Muscle of back (tissue), 11 donors: ENCODE data around the gene NCLN. TPM values are rescaled to one million over a fixed set of nuclear protein-coding genes. Genes with fewer than 3 reads are reported as not detected.

Experiments
- DNase-seq, 3 donors: peaks; one replicate each; pipeline versions ENCODE4 v3.0.0 to v3.0.0-alpha.2; 2013
- polyA plus RNA-seq, 10 donors: library from polyadenylated mRNA; unstranded; fragments of 120-200 nt; gene quantifications; one replicate each; pipeline ENCODE4 v1.2.1, GENCODE V29; 2013; ENCODE audit not compliant: insufficient read length in 10 of 10

The NCLN gene
- polyA plus RNA-seq, 10 donors, result 20.8 to 37.5 (median 28.4) TPM

DNA sequence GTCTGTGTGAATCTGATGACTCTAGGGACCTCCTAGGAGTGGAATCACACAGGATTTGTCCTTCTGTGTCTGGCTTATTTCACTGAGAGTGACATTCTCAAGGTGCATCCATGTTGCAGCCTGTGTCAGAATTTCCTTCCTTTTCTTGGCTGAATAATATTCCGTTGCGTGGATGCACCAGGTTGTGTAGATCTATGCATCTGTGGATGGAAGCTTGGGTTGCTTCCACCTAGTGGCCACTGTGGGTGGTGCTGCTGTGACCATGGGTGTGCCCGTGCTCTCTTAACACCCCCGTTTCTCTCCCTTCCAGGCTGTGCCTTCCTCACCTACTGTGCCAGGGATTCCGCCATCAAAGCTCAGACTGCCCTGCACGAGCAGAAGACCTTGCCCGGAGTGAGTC lies 64.9 kb downstream of the NCLN start:
- no peak for DNase-seq

- no peak for DNase-seq
These were observed 65.5 kb downstream of the NCLN start for GRCh38 chr19:3251229-3251628.

DNA sequence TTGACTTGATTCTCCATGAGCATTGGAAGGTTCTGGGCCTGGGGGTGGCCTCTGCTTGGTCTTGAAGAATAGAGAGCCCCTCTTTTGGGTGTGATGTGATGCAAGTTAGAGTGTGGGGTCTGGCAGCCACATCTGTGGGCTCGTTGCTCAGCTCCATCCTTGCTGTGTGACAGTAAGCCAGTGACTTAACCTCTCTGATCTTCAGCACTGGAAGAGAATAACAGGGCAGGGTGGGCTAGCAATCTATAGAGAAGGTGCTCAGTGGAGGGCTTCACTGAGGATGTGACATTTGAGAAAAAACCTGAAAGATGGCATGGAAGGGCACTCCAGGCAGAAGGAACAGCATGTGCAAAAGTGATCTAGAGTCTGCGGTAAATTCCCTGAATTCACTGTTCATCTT lies 66.9 kb downstream of the NCLN start:
- no peak for DNase-seq

DNA sequence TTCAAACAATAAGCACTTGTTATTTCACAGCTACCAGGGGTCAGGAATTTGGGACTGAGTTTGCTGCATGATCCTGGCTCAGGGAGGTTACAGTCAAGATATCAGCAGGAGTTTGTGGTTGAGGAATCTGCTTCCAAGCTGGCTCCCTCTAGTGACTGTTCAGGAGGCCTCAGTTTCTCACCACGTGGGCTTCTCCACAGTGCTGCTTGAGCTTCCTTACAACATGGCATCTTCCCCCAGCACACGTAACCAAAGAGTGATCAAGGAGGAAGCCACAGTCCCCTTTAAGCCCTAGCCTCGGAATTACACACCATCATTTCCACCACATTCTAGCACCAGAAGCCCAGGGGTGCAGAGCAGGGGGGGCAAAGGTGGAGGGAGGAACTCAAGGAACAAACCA lies 67.5 kb downstream of the NCLN start:
- no peak for DNase-seq

- DNase-seq, result no peak
These were observed 68.8 kb downstream of the NCLN start for GRCh38 chr19:3254520-3254919.

GRCh38 chr19:3257071-3257470 lies 71.3 kb downstream of the NCLN start:
- no peak for DNase-seq

Other genes starting within 250 kb of the NCLN start
- 1 to 10 TPM; 3.6 to 8.9 (median 5.0) TPM for gene ZNF77, start 241.0 kb upstream of the NCLN start, polyA plus RNA-seq
- gene TLE6, start 208.4 kb upstream of the NCLN start, polyA plus RNA-seq, result under 1 TPM; 0.30 to 0.91 (median 0.55) TPM
- 10 to 100 TPM; 22.1 to 34.1 (median 26.1) TPM for gene TLE2, start 156.7 kb upstream of the NCLN start, polyA plus RNA-seq
- gene TLE5, start 123.4 kb upstream of the NCLN start, polyA plus RNA-seq, result 100 to 1,000 TPM; 595 to 763 (median 675) TPM
- gene GNA11, start 91.6 kb upstream of the NCLN start, polyA plus RNA-seq, result 10 to 100 TPM; 47.1 to 69.0 (median 58.5) TPM
- 1 to 10 TPM; 1.4 to 3.3 (median 1.8) TPM for gene GNA15, start 49.9 kb upstream of the NCLN start, polyA plus RNA-seq
- gene S1PR4, start 7.2 kb upstream of the NCLN start, polyA plus RNA-seq, result 1 to 10 TPM in 1 of 10 donors, under 1 TPM in 9; 0.24 to 3.6 (median 0.44) TPM
- gene CELF5, start 38.7 kb downstream of the NCLN start, polyA plus RNA-seq, result under 1 TPM; 0.08 to 0.58 (median 0.39) TPM
- 10 to 100 TPM; 35.1 to 50.8 (median 39.2) TPM for gene NFIC, start 180.7 kb downstream of the NCLN start, polyA plus RNA-seq